Activated T-helper 17 cell treated with anti-CD3 and anti-CD28 coated beads, Interleukin-2, amount 50 U/mL, for 72 hours (primary cell): ENCODE data around the gene NRCAM. TPM values are rescaled to one million over a fixed set of nuclear protein-coding genes. Genes with fewer than 3 reads are reported as not detected.

ENCODE experiments used
- ATAC-seq: fragments of 150-1000 bp; cut with Tn5 transposase; replicated peaks from 2 replicates; pipeline ENCODE4 v1.10.0; 2021; ENCODE audit warnings: mild to moderate bottlenecking, moderate library complexity
- H3K27ac Mint-ChIP-seq: one replicate; pipeline ENCODE4 v1.8.0; 2022; ENCODE audit warnings: mixed read lengths
- H3K27me3 Mint-ChIP-seq: one replicate; pipeline ENCODE4 v1.8.0; 2022; ENCODE audit warnings: mixed read lengths
- H3K36me3 Mint-ChIP-seq: one replicate; pipeline ENCODE4 v1.8.0; 2022; ENCODE audit warnings: low read depth, mild to moderate bottlenecking, mixed read lengths
- H3K4me1 Mint-ChIP-seq: one replicate; pipeline ENCODE4 v1.8.0; 2022; ENCODE audit warnings: mixed read lengths
- H3K4me3 Mint-ChIP-seq: one replicate; pipeline ENCODE4 v1.8.0; 2022; ENCODE audit warnings: mild to moderate bottlenecking, mixed read lengths
- H3K9me3 Mint-ChIP-seq: one replicate; pipeline ENCODE4 v1.8.0; 2022; ENCODE audit warnings: mixed read lengths
- total RNA-seq, 2 donors: library from RNA; stranded (reverse); gene quantifications; one replicate each; pipeline ENCODE4 v1.2.3, GENCODE V29; 2022

Gene NRCAM
- total RNA-seq, 2 donors from 2014 or later: not detected

DNA sequence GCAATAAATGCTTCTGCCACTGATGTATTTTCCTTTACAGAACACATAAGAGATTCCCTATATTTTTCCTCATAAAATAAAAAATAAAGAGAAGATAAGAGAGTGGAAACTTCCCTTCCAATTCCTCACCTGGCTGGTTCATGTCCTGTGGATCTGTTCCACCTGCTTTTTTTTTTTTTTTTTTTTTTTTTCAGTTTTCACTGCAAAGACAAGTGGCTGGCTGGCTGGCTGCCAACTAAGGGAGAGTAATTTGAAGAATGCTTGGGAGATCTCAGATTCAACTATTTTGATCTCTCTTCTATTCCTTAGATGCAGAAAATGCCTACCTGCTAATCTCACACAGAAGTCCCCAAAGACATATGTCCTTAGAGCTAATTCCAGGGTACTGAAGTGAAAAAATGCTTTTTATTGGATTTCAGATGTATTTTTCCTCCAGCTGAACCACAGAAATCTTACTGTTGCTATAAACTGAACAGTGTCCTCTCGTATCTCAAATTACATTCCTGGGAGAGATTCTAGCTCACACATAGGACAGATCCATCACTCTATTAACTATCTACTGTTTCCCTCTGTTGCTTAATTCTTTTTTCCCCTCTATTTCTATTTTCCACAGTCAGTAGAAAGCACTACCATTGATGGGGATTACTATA is 120.8 kb downstream of the NRCAM start:
- ATAC-seq: no peak
- Mint-ChIP-seq H3K9me3 (no peaks in the 10 kb centered on the region), H3K36me3 (no peaks in the 10 kb centered on the region), H3K27ac (no peak overlapping the region), H3K27me3 (peaks cover 7% of the 10 kb centered on the region), H3K4me3 (no peak overlapping the region), H3K4me1 (no peaks in the 10 kb centered on the region)

DNA sequence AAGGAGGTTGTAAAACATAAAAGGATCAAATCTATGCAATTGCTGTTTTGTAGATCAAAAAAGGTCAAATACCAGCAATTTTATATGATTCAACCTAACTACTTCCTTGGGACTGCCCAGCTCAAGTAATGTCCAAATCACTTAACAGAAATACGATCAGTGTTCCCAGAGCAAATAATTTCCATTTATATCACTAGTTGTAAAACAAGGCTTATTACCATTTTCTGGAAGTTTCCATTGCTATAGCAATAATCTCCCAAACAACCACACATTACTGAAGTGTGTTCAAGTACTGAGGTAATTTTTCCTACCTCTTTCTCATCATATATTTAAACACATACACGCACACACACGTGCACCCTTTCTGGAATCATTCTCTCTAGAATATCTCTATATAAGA is 123.3 kb downstream of the NRCAM start:
- Mint-ChIP-seq H3K27me3 (peaks cover 7% of the 10 kb centered on the region), H3K27ac (no peak overlapping the region), H3K4me1 (no peaks in the 10 kb centered on the region), H3K36me3 (no peaks in the 10 kb centered on the region), H3K9me3 (no peaks in the 10 kb centered on the region), H3K4me3 (no peak overlapping the region)
- ATAC-seq: no peak

DNA sequence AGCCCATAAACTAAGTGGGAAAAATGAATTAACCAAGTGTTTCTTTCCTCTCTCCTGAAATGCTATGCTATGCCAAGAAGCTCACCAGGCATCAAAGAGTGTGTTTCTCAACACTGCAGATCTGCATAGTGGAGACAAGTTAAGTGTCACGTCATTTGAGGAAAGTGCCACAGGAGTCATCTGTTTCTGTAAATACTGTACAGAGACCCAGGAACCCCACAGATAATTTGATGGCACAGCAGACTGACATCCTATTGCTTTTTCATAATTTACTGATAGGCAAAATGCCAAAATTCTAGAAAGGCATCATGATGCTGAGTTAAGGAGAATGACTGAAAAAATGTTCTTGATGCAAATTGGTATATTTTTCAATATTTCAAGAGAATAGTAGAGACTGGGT is 124.3 kb downstream of the NRCAM start:
- Mint-ChIP-seq H3K36me3 (no peaks in the 10 kb centered on the region), H3K4me1 (no peaks in the 10 kb centered on the region), H3K9me3 (no peaks in the 10 kb centered on the region), H3K27me3 (peaks cover 7% of the 10 kb centered on the region), H3K4me3 (no peak overlapping the region), H3K27ac (no peak overlapping the region)
- no peak for ATAC-seq

DNA sequence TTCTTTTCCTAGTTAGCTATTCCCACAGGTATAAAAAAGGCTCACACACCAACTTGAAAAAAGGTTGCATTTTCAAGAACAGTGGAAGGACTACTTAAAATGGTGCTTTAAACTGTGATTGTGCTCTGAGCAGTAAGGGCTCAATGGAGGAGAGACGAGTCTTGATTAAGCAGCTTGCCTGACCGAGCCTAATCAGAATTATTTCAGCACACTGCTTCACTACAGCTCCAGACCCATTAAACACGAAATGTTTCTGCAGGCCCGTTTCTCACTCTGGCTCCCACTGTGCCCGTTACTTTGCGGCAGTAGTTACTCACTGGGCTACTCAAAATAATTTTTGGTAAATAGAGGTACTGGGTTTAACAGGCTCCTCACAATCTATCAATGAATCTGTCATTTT is 126.0 kb downstream of the NRCAM start:
- ATAC-seq: no peak
- H3K4me1 Mint-ChIP-seq: no peaks in the 10 kb centered on the region
- no peak overlapping the region for H3K27ac Mint-ChIP-seq
- peaks cover 4% of the 10 kb centered on the region for H3K27me3 Mint-ChIP-seq
- no peaks in the 10 kb centered on the region for H3K9me3 Mint-ChIP-seq
- no peak overlapping the region for H3K4me3 Mint-ChIP-seq
- H3K36me3 Mint-ChIP-seq: no peaks in the 10 kb centered on the region

DNA sequence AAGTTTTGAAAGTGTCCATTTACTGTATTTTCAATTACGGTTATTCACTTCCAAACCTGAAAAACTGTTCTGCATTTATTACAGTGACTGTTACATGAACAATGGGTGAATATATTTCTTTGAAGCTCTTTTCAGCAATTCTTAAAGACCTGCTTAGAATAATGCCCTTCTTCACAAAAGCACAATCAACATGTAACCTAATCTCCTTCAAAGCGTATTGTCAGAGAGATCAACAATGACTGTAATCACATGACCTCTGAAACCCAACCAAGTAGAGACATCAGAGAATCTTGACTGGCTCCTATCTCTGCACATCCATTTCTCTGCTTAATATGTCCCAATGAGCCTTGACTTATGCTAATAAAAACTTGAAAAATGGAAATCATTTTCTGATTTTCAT is 126.7 kb downstream of the NRCAM start:
- H3K36me3 Mint-ChIP-seq: no peaks in the 10 kb centered on the region
- no peak overlapping the region for H3K4me3 Mint-ChIP-seq
- H3K27ac Mint-ChIP-seq: no peak overlapping the region
- H3K27me3 Mint-ChIP-seq: peaks cover 3% of the 10 kb centered on the region
- no peak for ATAC-seq
- H3K4me1 Mint-ChIP-seq: no peaks in the 10 kb centered on the region
- H3K9me3 Mint-ChIP-seq: no peaks in the 10 kb centered on the region

DNA sequence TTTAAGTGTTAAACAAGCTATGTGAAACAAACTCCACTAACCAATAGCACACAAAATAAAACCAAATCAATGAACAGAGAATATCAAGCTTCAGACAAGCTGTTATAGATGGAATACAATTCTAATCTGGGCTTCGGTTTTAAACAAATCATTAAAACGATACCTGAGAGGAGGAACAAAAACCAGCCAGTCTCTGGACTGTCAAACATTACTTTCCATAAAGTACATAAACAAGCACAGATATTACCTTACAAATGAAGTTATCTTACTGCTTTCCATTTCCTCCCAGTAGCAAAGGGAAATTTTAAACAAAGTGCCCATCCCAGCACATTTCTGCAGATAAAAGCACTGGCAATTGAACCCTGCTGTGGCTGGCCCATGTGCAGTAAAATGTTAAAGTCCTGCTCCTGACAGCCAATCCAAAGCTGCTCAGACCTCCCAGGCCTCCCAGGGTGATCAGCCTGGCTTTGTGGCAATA is 128.0 kb downstream of the NRCAM start:
- no peaks in the 10 kb centered on the region for H3K36me3 Mint-ChIP-seq
- H3K4me1 Mint-ChIP-seq: no peaks in the 10 kb centered on the region
- no peak overlapping the region for H3K27ac Mint-ChIP-seq
- no peaks in the 10 kb centered on the region for H3K27me3 Mint-ChIP-seq
- H3K4me3 Mint-ChIP-seq: no peak overlapping the region
- H3K9me3 Mint-ChIP-seq: no peaks in the 10 kb centered on the region
- no peak for ATAC-seq

DNA sequence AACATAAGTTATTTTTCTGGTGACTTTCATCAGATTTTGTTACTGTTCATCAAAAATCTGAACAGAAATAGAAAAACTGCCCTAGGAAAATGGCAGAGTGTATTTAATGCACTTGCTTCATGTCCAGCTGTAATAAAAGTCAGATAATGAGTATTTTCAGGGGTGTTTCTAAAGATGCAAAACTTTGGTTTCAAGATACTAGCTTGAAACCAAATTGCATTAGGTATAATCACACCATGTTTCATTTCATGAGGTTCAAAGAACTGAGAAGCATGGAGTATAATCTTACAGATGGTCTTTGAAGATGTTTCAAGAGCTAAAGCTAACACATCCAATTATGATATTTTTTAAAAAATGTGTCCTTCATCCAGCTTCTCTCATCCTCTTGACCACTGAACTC is 128.9 kb downstream of the NRCAM start:
- no peak for ATAC-seq
- Mint-ChIP-seq H3K36me3 (no peaks in the 10 kb centered on the region), H3K4me1 (no peaks in the 10 kb centered on the region), H3K27ac (no peak overlapping the region), H3K9me3 (no peaks in the 10 kb centered on the region), H3K4me3 (no peak overlapping the region), H3K27me3 (no peaks in the 10 kb centered on the region)

DNA sequence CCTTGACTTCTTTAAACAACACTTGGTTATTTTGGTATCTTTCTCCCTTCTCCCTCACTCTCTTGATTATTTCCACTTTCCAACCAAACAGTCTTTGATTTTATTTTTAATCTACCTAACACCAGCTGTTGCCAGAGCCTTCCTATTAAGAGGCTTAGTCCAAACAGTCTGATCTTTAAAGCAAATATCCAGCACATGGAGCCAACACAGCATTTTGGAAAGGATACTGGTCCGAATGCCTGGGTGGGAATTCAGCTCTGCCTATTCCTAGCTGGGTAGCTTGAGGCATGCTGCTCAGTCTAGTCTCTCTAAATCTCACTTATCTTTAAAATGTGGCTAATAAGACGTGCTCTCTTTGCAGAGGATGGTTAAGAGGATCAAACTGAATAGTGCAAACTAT is 129.3 kb downstream of the NRCAM start:
- no peak overlapping the region for H3K27ac Mint-ChIP-seq
- no peaks in the 10 kb centered on the region for H3K36me3 Mint-ChIP-seq
- H3K27me3 Mint-ChIP-seq: no peaks in the 10 kb centered on the region
- no peaks in the 10 kb centered on the region for H3K4me1 Mint-ChIP-seq
- no peak for ATAC-seq
- H3K4me3 Mint-ChIP-seq: no peak overlapping the region
- no peaks in the 10 kb centered on the region for H3K9me3 Mint-ChIP-seq

DNA sequence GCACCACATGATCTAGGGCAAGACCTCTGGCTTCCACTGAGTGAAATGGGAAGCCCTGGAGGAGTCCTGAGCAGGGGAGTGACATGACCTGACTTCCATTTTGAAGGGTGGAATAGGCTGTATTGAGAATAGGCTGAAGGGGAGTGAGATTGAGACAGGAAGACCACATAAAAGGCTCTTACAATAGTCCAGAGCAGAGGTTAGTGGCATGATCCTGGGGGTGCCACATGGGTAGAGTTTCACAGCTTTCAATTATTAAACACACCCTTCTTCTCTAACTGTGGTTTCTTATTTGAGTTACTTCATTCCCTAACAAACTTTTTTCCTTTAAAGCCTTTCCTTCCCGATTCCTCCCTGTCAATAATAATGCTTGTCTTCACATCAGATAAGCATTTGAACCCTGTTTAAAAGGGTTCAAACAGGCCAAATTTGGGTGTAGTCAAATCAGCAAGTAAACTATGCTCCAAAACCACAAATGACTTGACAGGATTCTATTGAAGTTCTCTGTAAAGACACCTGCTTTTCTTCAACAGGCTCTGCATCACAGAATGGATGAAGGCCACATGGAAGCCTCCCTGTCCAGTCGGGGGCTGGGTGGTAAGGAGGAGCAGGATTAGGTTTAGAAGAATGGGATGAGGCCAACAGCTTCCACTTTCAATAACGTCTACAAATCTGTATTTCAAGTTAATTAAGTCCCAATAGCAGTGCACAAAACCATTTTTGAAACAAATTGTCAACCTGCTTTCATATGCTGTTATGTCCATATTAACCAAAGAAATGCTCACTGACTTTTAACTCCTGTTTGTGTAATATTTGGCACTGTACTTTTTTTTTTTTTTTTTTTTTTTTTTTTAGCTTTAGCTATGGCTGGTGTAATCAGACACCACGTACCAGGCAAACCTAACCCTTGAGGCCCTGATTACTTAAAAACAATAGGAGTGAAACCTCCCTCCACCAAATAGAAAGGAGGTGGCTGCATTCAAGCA is 131.9 kb downstream of the NRCAM start:
- H3K27ac Mint-ChIP-seq: no peak overlapping the region
- no peak for ATAC-seq
- H3K36me3 Mint-ChIP-seq: no peaks in the 10 kb centered on the region
- no peaks in the 10 kb centered on the region for H3K27me3 Mint-ChIP-seq
- no peaks in the 10 kb centered on the region for H3K4me1 Mint-ChIP-seq
- H3K4me3 Mint-ChIP-seq: no peak overlapping the region
- no peaks in the 10 kb centered on the region for H3K9me3 Mint-ChIP-seq

DNA sequence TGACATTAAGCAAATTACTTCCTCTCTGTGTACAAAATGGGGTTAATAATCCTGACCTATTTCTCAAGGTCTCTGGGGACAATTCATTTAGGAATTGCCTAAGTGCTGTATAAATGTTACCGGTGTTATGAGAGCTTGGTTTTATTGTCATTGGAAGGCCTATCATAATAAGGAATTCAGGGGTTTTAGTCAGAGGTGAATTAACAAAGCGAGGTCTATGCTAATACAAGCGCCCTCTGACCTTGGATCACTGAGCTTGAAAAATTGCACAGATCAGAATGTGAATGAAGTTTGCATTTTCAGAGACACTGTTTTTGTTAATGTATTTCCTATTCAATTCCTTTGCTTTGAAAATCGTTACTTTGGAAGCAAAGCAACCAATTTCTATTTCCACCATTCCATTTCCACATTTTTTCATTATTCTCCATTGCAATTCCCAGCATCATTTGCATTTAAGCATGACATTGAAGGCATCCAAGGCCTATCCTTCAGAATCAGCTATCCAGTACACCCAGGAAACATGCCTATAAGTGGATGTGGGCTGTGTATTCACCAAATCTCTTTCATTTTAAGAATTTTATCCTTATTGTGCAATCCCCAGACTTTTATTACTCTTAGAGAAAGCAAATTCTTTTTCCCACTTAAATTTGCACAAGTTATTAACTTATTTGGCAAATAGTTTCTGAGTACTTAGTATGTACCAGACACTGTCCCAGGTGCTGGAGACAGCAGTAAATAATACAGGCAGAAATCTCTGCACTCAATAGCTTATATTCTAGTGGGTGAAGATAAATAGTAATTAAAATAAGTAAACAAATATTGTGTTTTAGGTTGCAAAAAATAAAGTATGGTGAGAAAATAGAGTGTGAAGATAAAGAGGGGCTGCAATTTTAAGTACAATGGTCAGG is 133.1 kb downstream of the NRCAM start:
- Mint-ChIP-seq H3K27me3 (no peaks in the 10 kb centered on the region), H3K27ac (no peak overlapping the region), H3K4me3 (no peak overlapping the region), H3K4me1 (no peaks in the 10 kb centered on the region), H3K9me3 (no peaks in the 10 kb centered on the region), H3K36me3 (no peaks in the 10 kb centered on the region)
- no peak for ATAC-seq

DNA sequence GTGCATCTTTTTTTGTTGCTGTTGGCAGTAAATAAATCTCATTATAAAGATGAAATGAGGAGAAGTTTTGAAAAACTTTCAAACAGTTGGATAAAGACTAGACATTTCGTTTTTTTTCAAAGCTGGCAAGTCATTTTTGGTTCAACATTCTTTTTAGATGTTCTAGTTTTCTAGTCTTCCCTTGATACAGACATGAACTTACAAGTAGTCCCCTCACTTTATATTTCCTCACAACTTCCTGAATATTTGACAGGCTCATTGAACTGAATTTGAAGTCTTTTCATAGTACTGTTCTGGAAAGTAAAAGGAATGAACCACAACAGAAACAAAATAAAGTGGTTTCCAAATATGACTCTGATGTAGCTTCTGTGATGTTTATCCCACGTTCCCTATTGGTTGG is 134.2 kb downstream of the NRCAM start:
- Mint-ChIP-seq H3K4me1 (no peaks in the 10 kb centered on the region), H3K9me3 (no peaks in the 10 kb centered on the region), H3K27ac (no peak overlapping the region), H3K4me3 (no peak overlapping the region), H3K36me3 (no peaks in the 10 kb centered on the region), H3K27me3 (no peaks in the 10 kb centered on the region)
- no peak for ATAC-seq

DNA sequence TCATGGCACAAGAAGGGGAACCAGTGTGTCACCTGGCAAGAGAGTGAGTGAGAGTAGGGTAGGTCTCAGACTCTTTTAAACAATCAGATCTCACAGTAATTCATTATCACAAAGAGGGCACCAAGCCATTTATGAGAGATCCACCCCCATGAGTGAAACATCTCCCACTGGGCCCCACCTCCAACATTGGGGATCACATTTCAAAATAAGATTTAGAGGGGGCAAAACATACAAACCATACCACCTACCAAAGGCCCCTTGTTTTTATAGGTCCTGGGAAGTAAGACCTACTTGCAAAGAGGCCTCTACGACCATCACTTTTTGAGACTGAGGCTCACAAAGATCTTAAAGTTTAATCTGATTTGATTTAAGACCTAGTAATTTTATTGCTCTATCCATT is 134.9 kb downstream of the NRCAM start:
- no peak overlapping the region for H3K27ac Mint-ChIP-seq
- H3K4me1 Mint-ChIP-seq: no peaks in the 10 kb centered on the region
- H3K27me3 Mint-ChIP-seq: no peaks in the 10 kb centered on the region
- H3K36me3 Mint-ChIP-seq: no peaks in the 10 kb centered on the region
- H3K9me3 Mint-ChIP-seq: no peaks in the 10 kb centered on the region
- no peak for ATAC-seq
- no peak overlapping the region for H3K4me3 Mint-ChIP-seq

DNA sequence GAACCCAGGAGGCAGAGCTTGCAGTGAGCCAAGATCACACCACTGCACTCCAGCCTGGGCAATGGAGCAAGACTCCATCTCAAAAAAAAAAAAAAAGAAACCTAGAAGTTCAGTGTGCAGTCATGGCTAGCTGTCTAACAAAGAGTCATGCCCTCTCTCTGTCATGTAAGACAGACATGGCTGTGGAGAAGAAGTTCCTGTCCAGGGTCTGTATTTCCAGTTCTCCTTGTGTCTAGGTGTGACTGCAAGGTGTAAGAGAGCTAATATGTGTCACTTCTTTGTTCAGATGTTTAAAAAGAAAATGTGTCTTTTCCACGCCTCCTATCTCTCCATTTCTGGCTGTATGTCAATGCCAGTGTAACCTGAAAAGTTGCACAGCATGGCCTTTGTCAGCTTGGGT is 139.5 kb downstream of the NRCAM start:
- ATAC-seq: no peak
- Mint-ChIP-seq H3K36me3 (no peaks in the 10 kb centered on the region), H3K27ac (no peak overlapping the region), H3K4me3 (no peak overlapping the region), H3K27me3 (peaks cover 4% of the 10 kb centered on the region), H3K4me1 (no peaks in the 10 kb centered on the region), H3K9me3 (no peaks in the 10 kb centered on the region)

DNA sequence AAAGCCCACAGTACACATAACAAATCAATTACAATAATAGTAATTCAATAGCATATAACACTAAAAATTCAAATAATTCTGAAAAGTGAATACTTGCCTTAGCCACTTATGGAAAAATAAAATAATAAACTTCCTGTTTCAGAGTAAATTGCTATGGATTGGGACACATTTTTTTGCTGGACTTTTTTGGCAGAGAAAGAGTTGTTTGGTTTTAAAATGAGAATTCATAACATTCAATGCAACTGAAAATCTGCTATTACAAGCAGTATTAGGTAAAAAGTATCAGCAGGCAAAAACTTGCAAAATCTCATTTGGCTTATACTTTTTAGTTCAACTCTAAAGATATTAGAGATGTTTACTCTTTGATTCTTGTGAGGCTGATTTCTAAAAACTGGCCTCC is 141.7 kb downstream of the NRCAM start:
- H3K4me3 Mint-ChIP-seq: no peak overlapping the region
- ATAC-seq: no peak
- H3K4me1 Mint-ChIP-seq: no peaks in the 10 kb centered on the region
- H3K36me3 Mint-ChIP-seq: no peaks in the 10 kb centered on the region
- H3K9me3 Mint-ChIP-seq: no peaks in the 10 kb centered on the region
- H3K27me3 Mint-ChIP-seq: peaks cover 4% of the 10 kb centered on the region
- H3K27ac Mint-ChIP-seq: no peak overlapping the region
